ENCODE results near the gene VWA3A. TPM values are rescaled to one million over a fixed set of nuclear protein-coding genes. Genes with fewer than 3 reads are reported as not detected.
"Not testable (repeated sequence)": the region's sequence is repeated elsewhere in the genome, so short reads cannot be mapped to it uniquely, and the experiment has no call there.

Gene VWA3A
- total RNA-seq, 1 donor from 2014 or later = 0.98 TPM

- H3K4me3 Mint-ChIP-seq (ENCODE audit: low read depth) = no peak overlapping the region
- no peaks in the 10 kb centered on the region for H3K9me3 Mint-ChIP-seq (ENCODE audit: low read depth)
- TF ChIP-seq CTCF (IDR thresholded peaks at IDR 0.05; ENCODE audit: unreplicated experiment) = no peak
- DNase-seq (ENCODE audit: low spot score, unreplicated experiment) = no peak
- H3K27me3 Mint-ChIP-seq = peaks cover 25% of the 10 kb centered on the region
- no peaks in the 10 kb centered on the region for H3K4me1 Mint-ChIP-seq (ENCODE audit: low read depth)
- no peaks in the 10 kb centered on the region for H3K36me3 Mint-ChIP-seq (ENCODE audit: insufficient read depth)
- H3K27ac Mint-ChIP-seq = no peak overlapping the region
Measured at GRCh38 chr16:22124583-22125284, 32.4 kb downstream of the VWA3A start.

- no peak for TF ChIP-seq CTCF (IDR thresholded peaks at IDR 0.05; ENCODE audit: unreplicated experiment)
- H3K9me3 Mint-ChIP-seq (ENCODE audit: low read depth) = no peaks in the 10 kb centered on the region
- DNase-seq (ENCODE audit: low spot score, unreplicated experiment) = no peak
- no peaks in the 10 kb centered on the region for H3K4me1 Mint-ChIP-seq (ENCODE audit: low read depth)
- H3K27ac Mint-ChIP-seq = no peak overlapping the region
- no peaks in the 10 kb centered on the region for H3K36me3 Mint-ChIP-seq (ENCODE audit: insufficient read depth)
- H3K4me3 Mint-ChIP-seq (ENCODE audit: low read depth) = no peak overlapping the region
- H3K27me3 Mint-ChIP-seq = peaks cover 24% of the 10 kb centered on the region
Measured at GRCh38 chr16:22126037-22126558, 33.8 kb downstream of the VWA3A start.

- H3K36me3 Mint-ChIP-seq (ENCODE audit: insufficient read depth); H3K4me1 Mint-ChIP-seq (ENCODE audit: low read depth); DNase-seq (ENCODE audit: low spot score, unreplicated experiment); H3K4me3 Mint-ChIP-seq (ENCODE audit: low read depth); H3K27ac Mint-ChIP-seq; H3K9me3 Mint-ChIP-seq (ENCODE audit: low read depth): not testable (repeated sequence)
- peaks cover 13% of the 10 kb centered on the region for H3K27me3 Mint-ChIP-seq
Measured at GRCh38 chr16:22128537-22128936, 36.2 kb downstream of the VWA3A start.

GRCh38 chr16:22130528-22130927 lies 38.2 kb downstream of the VWA3A start:
- DNase-seq (ENCODE audit: low spot score, unreplicated experiment) = no peak
- H3K4me1 Mint-ChIP-seq (ENCODE audit: low read depth) = no peaks in the 10 kb centered on the region
- no peak overlapping the region for H3K4me3 Mint-ChIP-seq (ENCODE audit: low read depth)
- H3K36me3 Mint-ChIP-seq (ENCODE audit: insufficient read depth) = no peaks in the 10 kb centered on the region
- H3K27ac Mint-ChIP-seq = no peak overlapping the region
- peaks cover 13% of the 10 kb centered on the region for H3K27me3 Mint-ChIP-seq
- no peak for TF ChIP-seq CTCF (IDR thresholded peaks at IDR 0.05; ENCODE audit: unreplicated experiment)
- H3K9me3 Mint-ChIP-seq (ENCODE audit: low read depth) = no peaks in the 10 kb centered on the region

- no peak for DNase-seq (ENCODE audit: low spot score, unreplicated experiment)
- H3K27ac Mint-ChIP-seq = no peak overlapping the region
- H3K4me1 Mint-ChIP-seq (ENCODE audit: low read depth) = no peaks in the 10 kb centered on the region
- no peaks in the 10 kb centered on the region for H3K9me3 Mint-ChIP-seq (ENCODE audit: low read depth)
- H3K36me3 Mint-ChIP-seq (ENCODE audit: insufficient read depth) = no peaks in the 10 kb centered on the region
- no peak for TF ChIP-seq CTCF (IDR thresholded peaks at IDR 0.05; ENCODE audit: unreplicated experiment)
- peaks cover 19% of the 10 kb centered on the region for H3K27me3 Mint-ChIP-seq
- H3K4me3 Mint-ChIP-seq (ENCODE audit: low read depth) = no peak overlapping the region
Measured at GRCh38 chr16:22132801-22133200, 40.5 kb downstream of the VWA3A start.

- Mint-ChIP-seq H3K4me3 (ENCODE audit: low read depth) (no peak overlapping the region), H3K4me1 (ENCODE audit: low read depth) (peaks cover 1% of the 10 kb centered on the region), H3K27me3 (peaks cover 15% of the 10 kb centered on the region), H3K27ac (no peak overlapping the region), H3K9me3 (ENCODE audit: low read depth) (no peaks in the 10 kb centered on the region), H3K36me3 (ENCODE audit: insufficient read depth) (no peaks in the 10 kb centered on the region)
- TF ChIP-seq CTCF (IDR thresholded peaks at IDR 0.05; ENCODE audit: unreplicated experiment) = no peak
- DNase-seq (ENCODE audit: low spot score, unreplicated experiment) = no peak
Measured at GRCh38 chr16:22138482-22138881, 46.1 kb downstream of the VWA3A start.
